HEK293 (cell line): ENCODE data around the gene RIPOR1.

Experiments
- CTCF ChIA-PET: fragments of 350-600 bp; formaldehyde crosslinking; extraction: SDS; loops from one replicate; lab custom pipeline; 2021; ENCODE audit warnings: antibody characterized with exemption; lab: Yijun Ruan, JAX
- POLR2A ChIA-PET: fragments of 300-600 bp; formaldehyde crosslinking; extraction: SDS; loops from one replicate; lab custom pipeline; 2020; ENCODE audit warnings: antibody characterized with exemption, inconsistent platforms; lab: Yijun Ruan, JAX
- H3K27ac ChIP-seq: fragments of 200-500 bp; sonication (Bioruptor generic); 2 replicates; pipeline ENCODE4 v1.5.1; 2014; ENCODE audit warnings: low read depth, low read length, control low read depth, inconsistent platforms; ENCODE audit errors: extremely low read depth
- H3K36me3 ChIP-seq, 2 experiments: fragments of 200-500 bp in 1 of 2; sonication (Bioruptor generic) in 1 of 2; 1 replicate in 1 of 2; 2 replicates in 1 of 2; pipeline ENCODE4 v1.5.1; 2014 to 2017; ENCODE audit warnings: inconsistent platforms in 2 of 2, low read length in 2 of 2; ENCODE audit not compliant: control insufficient read depth in 2 of 2, insufficient read depth in 1 of 2
- H3K4me1 ChIP-seq: fragments of 200-500 bp; sonication (Bioruptor generic); 2 replicates; pipeline ENCODE4 v1.5.1; 2014; ENCODE audit warnings: mild to moderate bottlenecking, low read length, inconsistent platforms; ENCODE audit not compliant: control insufficient read depth, insufficient read depth
- H3K4me3 ChIP-seq: 2 replicates; pipeline ENCODE4 v1.5.1; 2011; ENCODE audit warnings: low read depth, mild to moderate bottlenecking, control low read depth, low read length, moderate library complexity
- H3K9me3 ChIP-seq: fragments of 200-500 bp; sonication (Bioruptor generic); 2 replicates; pipeline ENCODE4 v1.5.1; 2014; ENCODE audit warnings: low read depth, low read length, inconsistent platforms; ENCODE audit not compliant: control insufficient read depth, insufficient read depth
- BCL6B ChIP-seq: fragments of 450-650 bp; formaldehyde crosslinking; IDR thresholded peaks from 2 replicates; pipeline ENCODE4 v1.5.1; 2017; ENCODE audit warnings: missing biosample characterization, missing genetic modification characterization
- FEZF1 ChIP-seq: fragments of 450-650 bp; formaldehyde crosslinking; IDR thresholded peaks from 2 replicates; pipeline ENCODE4 v1.5.1; 2016; ENCODE audit warnings: missing biosample characterization, missing genetic modification characterization
- INSM2 ChIP-seq: fragments of 450-650 bp; formaldehyde crosslinking; IDR thresholded peaks from 2 replicates; pipeline ENCODE4 v1.5.1; 2016; ENCODE audit warnings: missing biosample characterization, missing genetic modification characterization
- KLF1 ChIP-seq: fragments of 450-650 bp; formaldehyde crosslinking; IDR thresholded peaks from 2 replicates; pipeline ENCODE4 v1.5.1; 2016; ENCODE audit warnings: missing biosample characterization, missing genetic modification characterization
- MYNN ChIP-seq: fragments of 450-650 bp; formaldehyde crosslinking; IDR thresholded peaks from 2 replicates; pipeline ENCODE4 v1.5.1; 2016; ENCODE audit warnings: missing biosample characterization, missing genetic modification characterization, borderline replicate concordance
- YY2 ChIP-seq: fragments of 450-650 bp; formaldehyde crosslinking; IDR thresholded peaks from 2 replicates; pipeline ENCODE4 v1.5.1; 2016; ENCODE audit warnings: missing biosample characterization, missing genetic modification characterization
- ZBTB1 ChIP-seq: fragments of 450-650 bp; formaldehyde crosslinking; IDR thresholded peaks from 2 replicates; pipeline ENCODE4 v1.5.1; 2016; ENCODE audit warnings: missing biosample characterization, missing genetic modification characterization
- ZBTB17 ChIP-seq: fragments of 450-650 bp; formaldehyde crosslinking; IDR thresholded peaks from 2 replicates; pipeline ENCODE4 v1.5.1; 2016; ENCODE audit warnings: missing biosample characterization, missing genetic modification characterization
- ZBTB21 ChIP-seq: fragments of 450-650 bp; formaldehyde crosslinking; IDR thresholded peaks from 2 replicates; pipeline ENCODE4 v1.5.1; 2017; ENCODE audit warnings: missing biosample characterization, missing genetic modification characterization
- ZFHX2 ChIP-seq: fragments of 450-650 bp; formaldehyde crosslinking; conservative IDR thresholded peaks from 2 replicates; pipeline ENCODE4 v1.5.1; 2016; ENCODE audit warnings: missing biosample characterization, missing genetic modification characterization
- ZNF155 ChIP-seq: fragments of 450-650 bp; formaldehyde crosslinking; IDR thresholded peaks from 2 replicates; pipeline ENCODE4 v1.5.1; 2016; ENCODE audit warnings: missing biosample characterization, missing genetic modification characterization
- ZNF16 ChIP-seq: fragments of 450-650 bp; formaldehyde crosslinking; IDR thresholded peaks from 2 replicates; pipeline ENCODE4 v1.5.1; 2016; ENCODE audit warnings: low read depth, missing biosample characterization, missing genetic modification characterization
- ZNF169 ChIP-seq: fragments of 450-650 bp; formaldehyde crosslinking; IDR thresholded peaks from 2 replicates; pipeline ENCODE4 v1.5.1; 2016; ENCODE audit warnings: missing biosample characterization, missing genetic modification characterization
- ZNF292 ChIP-seq: fragments of 450-650 bp; formaldehyde crosslinking; IDR thresholded peaks from 2 replicates; pipeline ENCODE4 v1.5.1; 2016; ENCODE audit warnings: low read depth, missing biosample characterization, missing genetic modification characterization, borderline replicate concordance
- ZNF311 ChIP-seq: fragments of 450-650 bp; formaldehyde crosslinking; IDR thresholded peaks from 2 replicates; pipeline ENCODE4 v1.5.1; 2017; ENCODE audit warnings: missing biosample characterization, missing genetic modification characterization, borderline replicate concordance
- ZNF362 ChIP-seq: fragments of 450-650 bp; formaldehyde crosslinking; IDR thresholded peaks from 2 replicates; pipeline ENCODE4 v1.5.1; 2016; ENCODE audit warnings: missing biosample characterization, missing genetic modification characterization
- ZNF423 ChIP-seq: fragments of 450-650 bp; formaldehyde crosslinking; IDR thresholded peaks from 2 replicates; pipeline ENCODE4 v1.5.1; 2016; ENCODE audit warnings: missing biosample characterization, missing genetic modification characterization
- ZNF449 ChIP-seq: fragments of 450-650 bp; formaldehyde crosslinking; IDR thresholded peaks from 2 replicates; pipeline ENCODE4 v1.5.1; 2017; ENCODE audit warnings: missing biosample characterization, mild to moderate bottlenecking, missing genetic modification characterization, moderate library complexity
- ZNF513 ChIP-seq: fragments of 450-650 bp; IDR thresholded peaks from 2 replicates; pipeline ENCODE4 v1.5.1; 2018; ENCODE audit warnings: missing biosample characterization, missing genetic modification characterization
- ZNF561 ChIP-seq: fragments of 450-650 bp; IDR thresholded peaks from 2 replicates; pipeline ENCODE4 v1.5.1; 2018; ENCODE audit warnings: missing biosample characterization, missing genetic modification characterization, borderline replicate concordance
- ZNF600 ChIP-seq: fragments of 450-650 bp; formaldehyde crosslinking; IDR thresholded peaks from 2 replicates; pipeline ENCODE4 v1.5.1; 2016; ENCODE audit warnings: missing biosample characterization, missing genetic modification characterization
- ZNF670 ChIP-seq: fragments of 450-650 bp; formaldehyde crosslinking; IDR thresholded peaks from 2 replicates; pipeline ENCODE4 v1.5.1; 2016; ENCODE audit warnings: missing biosample characterization, missing genetic modification characterization, low read depth
- ZNF677 ChIP-seq: fragments of 450-650 bp; IDR thresholded peaks from 2 replicates; pipeline ENCODE4 v1.5.0; 2018; ENCODE audit warnings: missing biosample characterization, mild to moderate bottlenecking, missing genetic modification characterization, moderate library complexity
- ZNF701 ChIP-seq: fragments of 450-650 bp; formaldehyde crosslinking; IDR thresholded peaks from 2 replicates; pipeline ENCODE4 v1.5.1; 2016; ENCODE audit warnings: missing biosample characterization, missing genetic modification characterization
- ZNF707 ChIP-seq: fragments of 450-650 bp; formaldehyde crosslinking; IDR thresholded peaks from 2 replicates; pipeline ENCODE4 v1.5.1; 2016; ENCODE audit warnings: missing biosample characterization, missing genetic modification characterization
- ZNF768 ChIP-seq: fragments of 450-650 bp; formaldehyde crosslinking; IDR thresholded peaks from 2 replicates; pipeline ENCODE4 v1.5.1; 2018; ENCODE audit warnings: missing biosample characterization, mild to moderate bottlenecking, missing genetic modification characterization
- ZNF785 ChIP-seq: fragments of 450-650 bp; formaldehyde crosslinking; IDR thresholded peaks from 2 replicates; pipeline ENCODE4 v1.5.1; 2016; ENCODE audit warnings: missing biosample characterization, missing genetic modification characterization
- ZNF792 ChIP-seq: fragments of 450-650 bp; formaldehyde crosslinking; IDR thresholded peaks from 2 replicates; pipeline ENCODE4 v1.5.1; 2016; ENCODE audit warnings: missing biosample characterization, missing genetic modification characterization

Gene RIPOR1

GRCh38 chr16:67562918-67563707, 34.5 kb downstream of the RIPOR1 start (continued):
- TF ChIP-seq ZNF449 (tag by site-specific recombination) = 0 out of 2 replicates have a peak, but pooled peaks have one; percentile 15
- peak; percentile 93 for TF ChIP-seq ZBTB17 (tag by site-specific recombination)
- TF ChIP-seq ZBTB1 (tag by site-specific recombination) = no peak
- 0 out of 2 replicates have a peak, but pooled peaks have one; percentile 22 for TF ChIP-seq MYNN (tag by site-specific recombination)
- peak; percentile 28; the same call in 1 of the 2 replicates for TF ChIP-seq ZNF169
- TF ChIP-seq ZNF707 (tag by site-specific recombination) = no peak
- no peak for TF ChIP-seq INSM2 (tag by site-specific recombination)
- no peak for TF ChIP-seq ZNF292 (tag by site-specific recombination)
- no peak for TF ChIP-seq ZBTB21 (tag by site-specific recombination)
- TF ChIP-seq ZNF785 (tag by site-specific recombination) = 0 out of 2 replicates have a peak, but pooled peaks have one; percentile 38
- no peak for TF ChIP-seq ZNF155
- TF ChIP-seq, all 188 proteins: peak for 40

GRCh38 chr16:67563708-67564468, 35.3 kb downstream of the RIPOR1 start:
- Histone ChIP-seq H3K27ac (peak overlapping the region; percentile 100), H3K4me1 (peaks cover 9% of the 10 kb centered on the region; the same call in 1 of the 2 replicates), H3K9me3 (no peaks in the 10 kb centered on the region), H3K36me3 (no peaks in the 10 kb centered on the region), H3K4me3 (peak overlapping the region; percentile 98)
- CTCF ChIA-PET = interaction anchor here (0.6 to 3.0 kb wide), 13 partner anchors 16 to 134 kb away, joined by 3 to 21 read pairs (median 4); partner anchors contain the start of gene CARMIL2
- POLR2A ChIA-PET = interaction anchor here (1.0 to 2.7 kb wide), 4 partner anchors 23 to 96 kb away, joined by 4 to 31 read pairs (median 12); partner anchors contain the start of genes ACD and PARD6A
- TF ChIP-seq ZNF561 (tag by site-specific recombination) (no peak), BCL6B (no peak), ZNF701 (tag by site-specific recombination) (no peak), ZNF677 (tag by site-specific recombination) (no peak), ZNF600 (tag by site-specific recombination) (0 out of 2 replicates have a peak, but pooled peaks have one; percentile 36), ZNF768 (tag by site-specific recombination) (no peak), ZNF670 (tag by site-specific recombination) (no peak), KLF1 (0 out of 2 replicates have a peak, but pooled peaks have one; percentile 11), ZNF792 (tag by site-specific recombination) (no peak), ZNF16 (tag by site-specific recombination) (no peak), ZNF311 (tag by site-specific recombination) (no peak), ZNF423 (tag by site-specific recombination) (no peak), ZNF362 (tag by site-specific recombination) (no peak), YY2 (no peak), ZNF513 (no peak), ZFHX2 (tag by site-specific recombination) (no peak), FEZF1 (tag by site-specific recombination) (no peak)
